ENCODE data around the gene PLCB1.

PLCB1 gene

GRCh38 chr20:8321001-8321400, 188.9 kb downstream of the PLCB1 start:
- H3K27me3 ChIP-seq (replicated peaks in 2 of 5; ENCODE audit: control insufficient read depth in 4 of 5, insufficient read depth in 5 of 5, low read length in 4 of 5): no peaks in the 10 kb centered on the region
- peak in 2 of 3 donors; percentile 44 to 55 for DNase-seq
- H3K27ac ChIP-seq (ENCODE audit: insufficient read depth in 1 of 2, low read depth in 1 of 2, low read length in 2 of 2, poor library complexity in 1 of 2, severe bottlenecking in 2 of 2): no peak overlapping the region
- peaks cover 0 to 2% (median 0%) of the 10 kb centered on the region in 4 experiments for H3K36me3 ChIP-seq (ENCODE audit: control insufficient read depth in 4 of 4, insufficient read depth in 4 of 4, low read length in 3 of 4)
- no peak overlapping the region for H3K4me3 ChIP-seq (ENCODE audit: control insufficient read depth in 1 of 7, extremely low read depth in 1 of 7, insufficient read depth in 4 of 7, low read depth in 2 of 7, low read length in 6 of 7)
- WGBS (ENCODE audit: insufficient coverage): no CpG with 5 or more reads among the region's 4 CpGs
- ChIA-PET POLR2A (no interaction called here), CTCF (no interaction called here)
- H3K4me1 ChIP-seq (ENCODE audit: control extremely low read depth in 1 of 4, control insufficient read depth in 4 of 4, insufficient read depth in 4 of 4, low read length in 3 of 4): peaks cover 16 to 40% (median 22%) of the 10 kb centered on the region in 4 experiments
- no peaks in the 10 kb centered on the region for H3K9me3 ChIP-seq (ENCODE audit: control extremely low read depth in 1 of 5, control insufficient read depth in 4 of 5, insufficient read depth in 2 of 5, low read depth in 1 of 5, low read length in 4 of 5)

- H3K4me3 ChIP-seq (ENCODE audit: control insufficient read depth in 1 of 7, extremely low read depth in 1 of 7, insufficient read depth in 4 of 7, low read depth in 2 of 7, low read length in 6 of 7): peak overlapping the region in 1 of 7 experiments; percentile 1
- ChIA-PET POLR2A (no interaction called here), CTCF (interaction anchor here (0.9 to 1.2 kb wide), 2 partner anchors 24 to 33 kb away, joined by 3 read pairs; no protein-coding TSS in a partner anchor)
- H3K27me3 ChIP-seq (replicated peaks in 2 of 5; ENCODE audit: control insufficient read depth in 4 of 5, insufficient read depth in 5 of 5, low read length in 4 of 5): no peaks in the 10 kb centered on the region
- no peaks in the 10 kb centered on the region for H3K9me3 ChIP-seq (ENCODE audit: control extremely low read depth in 1 of 5, control insufficient read depth in 4 of 5, insufficient read depth in 2 of 5, low read depth in 1 of 5, low read length in 4 of 5)
- no peak overlapping the region for H3K27ac ChIP-seq (ENCODE audit: insufficient read depth in 1 of 2, low read depth in 1 of 2, low read length in 2 of 2, poor library complexity in 1 of 2, severe bottlenecking in 2 of 2)
- peaks cover 0 to 2% (median 0%) of the 10 kb centered on the region in 4 experiments for H3K36me3 ChIP-seq (ENCODE audit: control insufficient read depth in 4 of 4, insufficient read depth in 4 of 4, low read length in 3 of 4)
- WGBS (ENCODE audit: insufficient coverage): 0% methylated on average over 1 of the region's 5 CpGs
- H3K4me1 ChIP-seq (ENCODE audit: control extremely low read depth in 1 of 4, control insufficient read depth in 4 of 4, insufficient read depth in 4 of 4, low read length in 3 of 4): peaks cover 16 to 40% (median 22%) of the 10 kb centered on the region in 4 experiments
- peak in 2 of 3 donors; percentile 11 to 33 for DNase-seq
Measured at GRCh38 chr20:8322662-8323217, 190.7 kb downstream of the PLCB1 start.

- Histone ChIP-seq H3K9me3 (ENCODE audit: control extremely low read depth in 1 of 5, control insufficient read depth in 4 of 5, insufficient read depth in 2 of 5, low read depth in 1 of 5, low read length in 4 of 5) (no peaks in the 10 kb centered on the region), H3K27me3 (replicated peaks in 2 of 5; ENCODE audit: control insufficient read depth in 4 of 5, insufficient read depth in 5 of 5, low read length in 4 of 5) (no peaks in the 10 kb centered on the region), H3K4me3 (ENCODE audit: control insufficient read depth in 1 of 7, extremely low read depth in 1 of 7, insufficient read depth in 4 of 7, low read depth in 2 of 7, low read length in 6 of 7) (no peak overlapping the region), H3K4me1 (ENCODE audit: control extremely low read depth in 1 of 4, control insufficient read depth in 4 of 4, insufficient read depth in 4 of 4, low read length in 3 of 4) (peaks cover 0 to 29% (median 17%) of the 10 kb centered on the region in 4 experiments), H3K27ac (ENCODE audit: insufficient read depth in 1 of 2, low read depth in 1 of 2, low read length in 2 of 2, poor library complexity in 1 of 2, severe bottlenecking in 2 of 2) (no peak overlapping the region), H3K36me3 (ENCODE audit: control insufficient read depth in 4 of 4, insufficient read depth in 4 of 4, low read length in 3 of 4) (peaks cover 0 to 2% (median 0%) of the 10 kb centered on the region in 4 experiments)
- CTCF ChIA-PET: interaction anchor here (1.3 to 1.9 kb wide), 2 partner anchors 62 to 396 kb away, joined by 3 to 6 read pairs; no protein-coding TSS in a partner anchor
- POLR2A ChIA-PET: no interaction called here
- no peak for DNase-seq
- 90% methylated on average over 2 of the region's 3 CpGs for whole genome bisulfite sequencing (ENCODE audit: insufficient coverage)
Measured at GRCh38 chr20:8326191-8326590, 194.1 kb downstream of the PLCB1 start.

GRCh38 chr20:8326899-8327298, 194.8 kb downstream of the PLCB1 start:
- 100% methylated on average over 2 of the region's 5 CpGs for WGBS (ENCODE audit: insufficient coverage)

GRCh38 chr20:8328189-8328588, 196.1 kb downstream of the PLCB1 start:
- ChIA-PET CTCF (interaction anchor here (1.2 kb wide), 1 partner anchor 9 kb away, joined by 3 read pairs; no protein-coding TSS in a partner anchor), POLR2A (no interaction called here)
- H3K36me3 ChIP-seq (ENCODE audit: control insufficient read depth in 4 of 4, insufficient read depth in 4 of 4, low read length in 3 of 4): peaks cover 0 to 2% (median 0%) of the 10 kb centered on the region in 4 experiments
- no peaks in the 10 kb centered on the region for H3K9me3 ChIP-seq (ENCODE audit: control extremely low read depth in 1 of 5, control insufficient read depth in 4 of 5, insufficient read depth in 2 of 5, low read depth in 1 of 5, low read length in 4 of 5)
- no peak overlapping the region for H3K4me3 ChIP-seq (ENCODE audit: control insufficient read depth in 1 of 7, extremely low read depth in 1 of 7, insufficient read depth in 4 of 7, low read depth in 2 of 7, low read length in 6 of 7)
- no peak for DNase-seq
- no peaks in the 10 kb centered on the region for H3K27me3 ChIP-seq (replicated peaks in 2 of 5; ENCODE audit: control insufficient read depth in 4 of 5, insufficient read depth in 5 of 5, low read length in 4 of 5)
- H3K27ac ChIP-seq (ENCODE audit: insufficient read depth in 1 of 2, low read depth in 1 of 2, low read length in 2 of 2, poor library complexity in 1 of 2, severe bottlenecking in 2 of 2): no peak overlapping the region
- WGBS (ENCODE audit: insufficient coverage): no CpG with 5 or more reads among the region's 1 CpG
- H3K4me1 ChIP-seq (ENCODE audit: control extremely low read depth in 1 of 4, control insufficient read depth in 4 of 4, insufficient read depth in 4 of 4, low read length in 3 of 4): peaks cover 0 to 17% (median 11%) of the 10 kb centered on the region in 4 experiments

More at GRCh38 chr20:8326899-8327298, 194.8 kb downstream of the PLCB1 start:
- no peak overlapping the region for H3K27ac ChIP-seq (ENCODE audit: insufficient read depth in 1 of 2, low read depth in 1 of 2, low read length in 2 of 2, poor library complexity in 1 of 2, severe bottlenecking in 2 of 2)
- H3K27me3 ChIP-seq (replicated peaks in 2 of 5; ENCODE audit: control insufficient read depth in 4 of 5, insufficient read depth in 5 of 5, low read length in 4 of 5): no peaks in the 10 kb centered on the region
- H3K36me3 ChIP-seq (ENCODE audit: control insufficient read depth in 4 of 4, insufficient read depth in 4 of 4, low read length in 3 of 4): peaks cover 0 to 2% (median 0%) of the 10 kb centered on the region in 4 experiments
- DNase-seq: no peak
- peaks cover 0 to 28% (median 18%) of the 10 kb centered on the region in 4 experiments for H3K4me1 ChIP-seq (ENCODE audit: control extremely low read depth in 1 of 4, control insufficient read depth in 4 of 4, insufficient read depth in 4 of 4, low read length in 3 of 4)
- no peaks in the 10 kb centered on the region for H3K9me3 ChIP-seq (ENCODE audit: control extremely low read depth in 1 of 5, control insufficient read depth in 4 of 5, insufficient read depth in 2 of 5, low read depth in 1 of 5, low read length in 4 of 5)
- ChIA-PET CTCF (interaction anchor here (1.2 to 1.9 kb wide), 2 partner anchors 8 to 395 kb away, joined by 3 to 6 read pairs; no protein-coding TSS in a partner anchor), POLR2A (no interaction called here)
- H3K4me3 ChIP-seq (ENCODE audit: control insufficient read depth in 1 of 7, extremely low read depth in 1 of 7, insufficient read depth in 4 of 7, low read depth in 2 of 7, low read length in 6 of 7): no peak overlapping the region

GRCh38 chr20:8330319-8330784, 198.3 kb downstream of the PLCB1 start:
- Histone ChIP-seq H3K9me3 (ENCODE audit: control extremely low read depth in 1 of 5, control insufficient read depth in 4 of 5, insufficient read depth in 2 of 5, low read depth in 1 of 5, low read length in 4 of 5) (no peaks in the 10 kb centered on the region), H3K36me3 (ENCODE audit: control insufficient read depth in 4 of 4, insufficient read depth in 4 of 4, low read length in 3 of 4) (no peaks in the 10 kb centered on the region), H3K27me3 (replicated peaks in 2 of 5; ENCODE audit: control insufficient read depth in 4 of 5, insufficient read depth in 5 of 5, low read length in 4 of 5) (no peaks in the 10 kb centered on the region), H3K27ac (ENCODE audit: insufficient read depth in 1 of 2, low read depth in 1 of 2, low read length in 2 of 2, poor library complexity in 1 of 2, severe bottlenecking in 2 of 2) (no peak overlapping the region), H3K4me1 (ENCODE audit: control extremely low read depth in 1 of 4, control insufficient read depth in 4 of 4, insufficient read depth in 4 of 4, low read length in 3 of 4) (peaks cover 0 to 17% (median 11%) of the 10 kb centered on the region in 4 experiments), H3K4me3 (ENCODE audit: control insufficient read depth in 1 of 7, extremely low read depth in 1 of 7, insufficient read depth in 4 of 7, low read depth in 2 of 7, low read length in 6 of 7) (no peak overlapping the region)
- ChIA-PET POLR2A (interaction anchor here (0.5 kb wide), 1 partner anchor 196 kb away, joined by 3 read pairs; no protein-coding TSS in a partner anchor), CTCF (interaction anchor here (0.7 to 1.3 kb wide), 4 partner anchors 10 to 391 kb away, joined by 3 to 5 read pairs (median 3); no protein-coding TSS in a partner anchor)
- 93% methylated on average over 3 of the region's 3 CpGs for WGBS (ENCODE audit: insufficient coverage)
- no peak for DNase-seq

Data from common myeloid progenitor, CD34-positive (primary cell).